Activated effector memory CD4-positive, alpha-beta T cell treated with Interleukin-2 at 50 U/mL for 16 hours (primary cell): ENCODE data around the gene CNGA3.
"Not testable (repeated sequence)": the region's sequence is repeated elsewhere in the genome, so short reads cannot be mapped to it uniquely, and the experiment has no call there.

ENCODE experiments used
- DNase-seq: peaks from one replicate; pipeline ENCODE4 v3.0.0-alpha.2; 2020

The CNGA3 gene

DNA sequence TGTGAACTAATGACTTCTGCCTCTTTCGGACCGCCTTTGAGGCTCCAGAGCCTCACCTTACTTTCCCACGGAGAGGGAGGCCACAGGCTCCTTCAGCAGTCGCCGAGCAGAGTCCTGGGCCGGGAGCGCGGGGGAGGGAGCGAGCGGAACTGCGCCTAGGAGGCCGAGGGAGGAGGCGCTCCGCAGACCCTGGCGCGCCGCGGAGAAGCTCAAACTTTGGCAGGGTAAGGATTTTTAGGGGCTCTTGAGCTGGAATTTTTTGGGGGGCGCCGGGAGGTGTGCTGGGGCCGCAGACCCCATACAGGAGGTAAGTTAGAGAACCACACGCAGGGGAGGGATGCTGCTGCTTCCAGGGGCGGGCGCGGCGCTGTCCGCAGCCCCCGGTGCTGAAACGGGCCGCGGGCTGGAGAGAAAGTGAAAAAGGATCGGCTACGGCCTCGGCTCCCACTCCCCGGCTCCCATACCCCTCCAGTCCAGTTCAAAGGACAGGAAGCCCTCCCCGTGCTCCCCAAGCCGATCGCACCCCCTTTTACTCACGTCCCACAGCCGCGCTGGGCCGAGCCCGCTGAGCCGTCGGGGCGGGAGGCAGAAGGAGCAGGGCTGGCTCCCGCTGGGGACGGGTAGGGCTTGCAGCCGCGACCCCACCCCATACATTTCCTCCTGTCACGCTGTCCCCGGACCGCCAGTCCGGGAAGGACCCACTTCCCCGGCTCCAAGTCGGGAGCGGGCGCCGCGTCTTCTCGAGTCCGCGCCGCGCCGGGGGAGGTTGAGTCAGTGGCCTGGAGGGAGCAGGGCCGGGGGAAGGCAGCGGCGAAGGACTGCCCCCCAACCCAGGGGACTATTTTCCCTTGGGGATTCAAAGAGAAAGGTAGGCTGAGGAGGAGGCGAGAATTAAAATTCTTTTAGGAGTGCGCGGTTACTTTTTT, at the start of gene CNGA3:
CNGA3 (plus strand) TSS at position 146 of the 926 bp plus-strand sequence. CDS start 23,520 bp downstream, outside the sequence.
- DNase-seq = no peak

DNA sequence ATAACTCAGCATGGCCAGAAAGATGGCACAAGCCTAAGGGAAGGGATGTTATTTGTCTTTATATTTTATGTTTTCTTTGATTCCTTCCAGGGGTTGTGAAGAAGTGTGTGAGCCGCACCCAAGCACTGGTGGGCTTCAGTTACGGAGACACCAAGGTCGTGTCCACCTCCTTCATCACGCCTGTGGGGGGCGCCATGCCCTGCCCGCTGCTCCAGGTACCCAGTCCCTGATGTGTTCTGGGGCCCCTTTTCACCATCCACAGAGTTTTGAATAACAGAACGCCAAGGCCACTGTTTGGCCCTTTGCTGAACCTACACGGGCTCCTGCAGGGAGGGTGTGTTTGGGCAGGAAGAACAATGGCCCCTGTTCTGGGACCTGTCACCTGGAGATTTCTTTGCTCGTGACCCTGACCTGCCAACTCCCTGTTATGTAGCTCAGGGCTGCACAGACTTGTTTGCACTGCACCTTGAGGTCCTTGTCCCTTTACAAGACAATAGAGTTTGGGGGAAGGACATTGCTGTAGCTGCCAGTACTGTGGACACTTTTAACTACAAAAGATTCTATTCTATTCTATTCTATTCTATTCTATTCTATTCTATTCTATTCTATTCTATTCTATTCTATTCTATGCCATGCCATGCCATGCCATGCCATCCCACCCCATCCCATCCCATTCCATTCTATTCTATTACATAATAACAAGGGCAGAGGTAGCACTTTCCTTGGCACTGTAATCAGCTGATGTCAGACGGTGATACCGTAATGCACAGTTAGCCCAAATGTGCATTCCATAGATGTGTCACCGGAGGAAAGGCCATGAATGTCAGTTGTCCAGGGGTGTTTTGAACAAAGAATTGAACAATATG, 48.2 kb upstream of the CNGA3 start:
- no peak for DNase-seq

DNA sequence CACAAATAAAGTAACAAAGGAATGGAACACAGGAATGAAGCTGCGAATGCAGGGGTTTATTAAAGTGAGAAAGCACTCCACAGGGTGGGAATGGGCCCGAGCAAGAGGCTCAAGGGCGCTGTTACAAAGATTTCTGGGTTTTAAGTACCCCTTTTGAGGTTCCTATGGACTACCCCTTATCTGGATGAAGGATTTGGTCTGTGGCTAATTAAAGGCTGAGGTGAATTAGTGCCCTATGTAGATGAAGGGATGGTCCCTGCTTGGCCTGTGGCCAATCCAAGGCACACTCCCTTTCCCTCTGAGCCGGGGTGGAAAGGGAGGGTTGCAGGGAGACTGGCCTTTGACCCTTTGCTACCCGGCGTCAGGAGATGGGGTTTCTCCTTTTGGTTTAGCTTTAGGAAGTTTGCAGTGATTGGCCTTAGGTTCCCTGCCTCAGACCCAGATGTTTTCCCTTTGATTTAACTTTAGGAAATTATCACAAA, 47.5 kb upstream of the CNGA3 start:
- DNase-seq = no peak

DNA sequence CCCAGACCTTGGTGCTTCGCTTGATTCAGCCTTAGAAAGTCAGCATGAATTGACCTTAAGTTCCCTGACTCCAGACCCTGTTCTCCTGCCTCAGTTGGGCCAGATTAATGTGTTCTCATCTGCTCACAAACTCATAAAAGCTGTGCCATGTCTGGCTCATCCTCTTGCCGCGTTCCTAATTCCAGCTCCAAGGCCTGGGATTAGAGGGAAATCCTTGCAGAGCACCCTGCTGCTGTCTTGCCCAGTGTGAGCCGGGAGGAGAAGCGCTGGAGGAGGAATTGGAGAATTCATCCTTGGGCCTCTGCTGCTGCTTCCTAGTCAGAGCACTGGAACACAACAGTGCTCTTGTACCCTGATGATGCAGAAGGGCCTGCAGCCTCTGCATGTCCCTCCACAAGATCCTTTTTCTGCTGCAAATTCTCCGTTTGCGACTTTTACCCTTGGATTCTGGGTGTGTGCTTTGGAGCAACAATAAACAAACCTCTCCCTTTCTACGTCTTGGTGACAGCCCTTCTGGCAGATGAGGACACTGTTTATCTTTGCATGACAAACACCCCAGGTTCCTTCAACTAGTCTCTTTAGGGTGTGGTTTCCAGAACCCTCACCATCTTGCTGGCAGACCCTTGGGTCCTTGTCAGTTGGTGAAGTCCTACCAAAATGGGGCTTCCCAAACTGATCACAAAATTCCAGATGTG, 46.9 kb upstream of the CNGA3 start:
- no peak for DNase-seq

DNA sequence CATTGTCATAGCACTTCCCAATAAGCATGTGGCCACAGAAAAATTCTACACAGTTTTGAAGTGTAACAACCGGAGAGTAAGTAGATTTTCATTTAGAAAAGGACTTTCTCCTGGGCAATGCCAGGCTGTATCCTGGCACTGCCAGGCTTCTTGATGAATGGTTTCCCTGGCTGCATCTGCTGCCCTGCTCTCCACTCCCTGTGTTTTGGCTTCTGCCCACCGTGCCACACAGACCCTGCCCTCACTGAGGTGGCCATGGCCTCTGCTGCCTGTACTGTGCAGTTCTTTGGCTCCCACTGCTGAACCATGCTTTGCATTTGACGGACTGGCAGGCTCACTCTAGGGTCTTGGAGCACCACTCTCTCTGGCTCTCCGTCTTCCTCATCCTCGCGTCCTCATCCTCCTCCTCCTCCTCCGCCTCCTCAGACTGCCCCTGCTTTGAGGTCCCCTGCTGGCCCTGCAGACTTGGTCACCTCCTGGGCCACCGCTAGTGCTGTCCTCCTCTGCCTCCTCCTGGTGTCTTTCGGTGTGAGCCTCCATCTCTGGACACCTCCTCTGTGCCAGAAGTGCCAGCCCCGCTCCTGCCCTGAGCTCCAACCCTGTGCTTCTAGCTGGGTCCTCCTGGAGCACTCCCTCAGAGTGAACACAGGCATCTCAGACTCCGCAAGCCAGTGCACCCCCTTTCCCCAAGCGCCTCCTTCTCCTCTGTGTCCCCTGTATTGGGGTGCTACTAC, 45.9 kb upstream of the CNGA3 start:
- no peak for DNase-seq

DNA sequence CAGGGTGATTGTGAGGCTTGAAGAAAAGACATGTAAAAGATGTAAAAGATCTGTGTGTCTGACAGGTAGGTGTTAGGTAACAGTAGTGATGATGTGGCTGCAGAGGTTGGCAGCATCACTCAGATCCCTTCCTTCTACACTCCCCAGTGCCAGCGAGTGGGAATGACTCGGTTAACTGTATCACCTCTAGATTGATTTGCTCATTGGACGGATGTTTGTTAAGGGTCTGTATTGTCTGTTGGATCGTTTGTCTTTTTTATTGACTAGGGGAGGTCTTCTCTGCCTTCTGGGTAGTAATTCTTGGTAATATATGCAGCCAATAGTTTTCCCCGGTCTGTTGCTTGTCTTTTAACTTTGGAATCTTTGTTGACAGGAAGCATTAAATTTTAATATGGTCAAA, 44.8 kb upstream of the CNGA3 start:
- DNase-seq = no peak

DNA sequence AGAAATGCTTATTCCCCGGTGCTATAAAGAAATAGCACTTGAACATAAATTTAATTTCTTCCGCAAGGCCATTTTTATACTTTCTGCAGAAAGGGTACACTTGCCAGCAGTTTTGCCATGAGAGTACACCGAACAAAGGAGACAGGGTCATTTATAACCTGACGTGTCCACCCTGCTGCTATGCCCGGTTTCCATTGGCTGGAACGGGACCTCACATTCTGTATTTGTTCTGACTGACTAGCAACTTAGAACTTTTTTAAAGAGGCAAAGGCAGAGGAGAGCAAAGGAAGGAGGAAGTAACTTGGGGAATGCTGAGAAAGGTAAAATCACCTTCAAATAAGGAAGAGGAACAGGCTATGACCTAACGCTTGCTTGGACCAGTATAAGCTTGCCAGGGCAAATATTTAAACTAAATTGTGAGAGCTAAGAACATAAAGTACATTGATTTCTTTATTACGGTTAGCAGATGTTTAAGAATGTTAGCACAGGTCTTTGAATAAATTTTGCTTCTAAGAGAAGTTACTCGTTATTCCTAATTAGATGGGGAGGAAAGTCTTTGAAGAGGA, 39.0 kb upstream of the CNGA3 start:
- not testable (repeated sequence) for DNase-seq

DNA sequence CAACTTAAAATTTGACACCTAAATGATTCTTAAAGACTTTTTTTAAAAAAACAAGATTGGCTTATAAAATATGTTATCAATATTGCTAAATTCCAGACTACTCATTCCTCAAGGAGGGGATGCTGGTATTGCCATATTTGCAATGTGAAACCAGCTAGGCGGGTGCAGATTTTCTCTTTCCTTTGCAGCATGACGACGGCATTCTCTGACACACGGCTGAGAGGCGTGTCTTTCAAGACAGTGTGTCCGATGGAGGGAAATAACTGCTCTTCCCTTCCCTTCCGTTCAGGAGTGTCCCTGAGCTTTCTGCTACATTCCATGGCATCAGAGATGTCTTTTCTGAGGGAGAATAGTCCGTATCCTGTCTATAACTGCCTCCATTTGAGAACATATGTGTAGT, 38.2 kb upstream of the CNGA3 start:
- DNase-seq = no peak

DNA sequence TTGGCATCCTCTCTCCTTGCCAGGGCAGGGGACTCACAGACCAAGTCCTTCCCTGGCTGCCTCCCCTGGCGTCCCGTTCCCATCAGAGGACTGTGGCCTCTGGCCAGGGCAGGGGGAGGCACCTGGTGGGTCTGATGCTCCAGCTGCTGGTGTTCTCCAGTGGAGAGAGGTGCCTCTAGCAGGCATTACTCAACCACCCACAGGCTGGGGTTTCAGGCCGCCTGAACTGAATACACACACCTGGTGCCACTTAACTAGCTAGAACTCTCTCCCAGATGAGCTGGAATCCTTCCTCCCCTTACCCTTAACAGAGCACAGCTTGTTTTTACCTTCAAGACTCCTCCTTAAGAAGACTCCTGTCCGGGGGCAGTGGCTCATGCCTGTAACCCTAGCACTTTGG, 37.7 kb upstream of the CNGA3 start:
- no peak for DNase-seq

DNA sequence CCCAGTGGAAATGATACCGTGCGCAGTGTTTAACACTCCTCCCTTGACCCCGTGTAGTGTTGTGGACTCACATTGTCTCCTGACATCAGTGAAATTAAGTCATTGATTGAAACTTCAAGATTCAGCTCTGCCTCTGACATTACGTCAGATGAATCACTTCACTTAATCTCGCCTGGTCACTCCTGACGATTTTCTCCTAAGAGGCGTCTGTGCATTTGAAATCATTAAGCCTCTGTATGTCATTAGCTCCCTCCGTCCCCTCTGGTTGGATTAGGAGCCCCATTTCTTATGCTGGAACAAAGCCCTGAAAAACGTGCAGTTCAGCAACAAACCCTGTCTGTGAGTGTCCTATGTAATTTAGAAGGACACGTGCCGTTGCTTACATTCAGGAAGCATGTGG, 36.7 kb upstream of the CNGA3 start:
- no peak for DNase-seq

DNA sequence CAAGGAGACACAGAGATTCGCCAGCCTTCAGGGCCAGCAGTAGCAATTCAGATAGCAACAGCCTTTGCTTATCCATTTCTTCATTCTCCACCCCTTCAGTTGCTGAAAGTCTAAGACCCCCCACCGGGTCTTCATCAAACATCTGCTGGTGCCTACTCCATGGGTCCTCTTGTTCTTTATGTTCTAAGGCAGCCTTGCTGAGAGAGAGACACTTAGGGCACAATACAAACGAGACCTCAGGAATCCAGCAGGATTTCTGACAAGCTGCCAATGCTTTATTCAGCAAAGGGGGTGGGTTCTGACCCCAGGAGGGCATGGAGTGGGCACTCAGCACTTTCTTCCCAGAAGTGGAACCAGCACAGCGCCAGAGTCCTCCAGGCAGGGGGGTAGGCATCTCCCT, 36.2 kb upstream of the CNGA3 start:
- no peak for DNase-seq

DNA sequence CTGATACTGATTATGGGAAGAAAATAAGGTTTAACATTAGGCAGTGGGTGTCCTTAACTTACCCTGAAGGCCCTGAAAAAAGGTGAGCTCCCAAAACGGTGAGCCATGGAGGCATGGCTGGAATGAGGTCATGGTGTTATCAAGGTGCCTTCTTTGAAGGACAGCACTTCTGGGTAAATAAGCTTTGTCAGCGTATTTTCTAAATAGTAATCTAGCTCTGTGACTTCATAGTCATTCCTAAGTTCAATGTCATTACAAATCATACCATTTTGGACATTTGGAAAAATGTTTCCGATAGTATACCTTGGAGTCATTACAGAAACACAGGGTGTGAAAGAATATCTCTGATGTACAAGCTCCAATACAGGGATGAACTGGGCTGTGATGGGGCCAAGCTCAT, 35.2 kb upstream of the CNGA3 start:
- DNase-seq = no peak

DNA sequence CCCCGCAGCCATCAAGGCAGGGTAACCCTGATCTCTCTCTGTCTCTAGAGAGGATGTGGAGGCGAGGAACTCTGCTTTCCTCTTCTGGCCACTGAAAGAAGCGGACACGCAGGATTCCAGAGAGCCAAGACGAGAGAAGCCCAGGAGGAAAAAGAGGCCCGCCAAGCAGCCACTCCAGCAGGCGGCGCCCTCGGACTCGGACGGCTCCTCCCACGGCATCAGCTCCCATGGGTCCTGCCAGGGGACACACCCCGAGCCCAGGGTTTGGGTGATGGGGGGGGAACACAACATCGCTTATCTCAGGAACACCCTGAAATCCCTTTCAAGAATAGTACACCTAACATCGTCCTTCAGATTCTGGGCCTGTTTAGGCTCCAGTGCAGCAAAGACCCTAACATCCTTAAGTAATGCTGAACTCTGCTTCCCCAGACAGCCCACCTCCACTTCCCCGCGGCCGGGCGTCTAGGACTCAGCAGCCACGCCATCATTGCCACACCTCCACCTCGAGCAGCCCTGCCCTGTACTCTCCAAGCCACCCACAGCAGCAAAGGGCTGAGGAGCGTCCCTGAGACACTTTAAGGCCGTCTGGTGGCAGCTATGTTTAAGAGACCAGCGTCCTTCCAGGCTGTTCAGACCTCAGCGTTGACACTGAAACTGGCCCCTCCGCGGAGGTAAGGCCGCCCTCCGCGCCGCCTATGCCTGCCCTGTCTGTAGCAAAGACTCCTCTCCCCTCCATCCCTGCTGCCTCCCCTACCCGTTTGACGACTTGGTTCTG, 34.3 kb upstream of the CNGA3 start:
- DNase-seq = no peak

DNA sequence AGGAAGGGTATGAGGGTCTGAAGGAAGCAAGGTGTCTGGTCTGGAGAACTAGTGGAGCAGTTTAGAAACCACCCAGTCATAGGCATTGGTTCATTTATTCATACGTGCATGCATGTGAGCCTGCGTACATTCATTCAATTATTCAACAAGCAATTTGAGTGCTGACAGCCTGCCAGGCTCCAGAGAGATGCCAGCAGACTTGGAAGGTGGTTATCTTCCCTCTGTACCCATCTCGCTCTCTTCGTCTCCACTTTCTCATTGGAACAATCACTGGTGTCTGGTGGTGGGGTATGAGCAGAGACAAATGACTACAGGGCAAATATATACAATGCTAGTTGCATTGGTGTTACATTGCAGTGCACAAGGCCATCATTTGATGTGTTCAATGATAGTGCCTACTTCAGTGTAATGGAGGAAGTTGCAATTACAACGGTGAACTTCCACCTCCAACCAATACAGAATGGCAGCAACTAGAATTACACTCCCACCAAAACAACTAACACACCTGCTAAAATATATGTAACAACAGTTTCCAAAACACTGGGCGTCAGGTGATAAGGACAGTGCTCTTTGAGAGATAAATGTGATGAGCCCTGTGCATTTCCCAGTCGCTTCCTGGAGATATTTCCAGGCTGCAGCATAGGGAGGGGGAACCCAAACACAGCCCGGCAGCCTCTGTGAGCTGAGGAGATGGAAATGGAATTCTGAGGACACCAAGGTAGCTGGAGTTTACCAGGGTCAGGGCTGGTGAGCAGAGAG, 32.6 kb upstream of the CNGA3 start:
- DNase-seq = no peak

DNA sequence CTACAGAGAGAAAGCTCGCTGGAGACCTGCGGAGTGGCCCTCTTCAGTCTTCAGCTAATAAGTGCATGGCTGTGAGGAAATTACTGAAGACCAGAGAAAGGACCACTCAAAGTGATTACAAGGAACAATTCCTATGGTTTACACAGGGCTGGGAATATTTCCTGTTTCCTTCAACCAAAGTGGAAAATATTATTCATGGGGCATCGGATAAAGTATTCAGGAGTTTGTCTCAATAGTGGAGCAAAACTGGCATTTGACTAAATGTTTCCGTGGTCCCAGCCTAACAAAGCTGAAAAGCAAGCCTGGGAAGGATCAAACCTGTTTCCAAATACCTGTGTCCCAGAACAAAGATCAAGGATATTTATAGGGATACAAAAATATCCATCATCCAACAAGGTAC, 32.0 kb upstream of the CNGA3 start:
- DNase-seq = no peak

DNA sequence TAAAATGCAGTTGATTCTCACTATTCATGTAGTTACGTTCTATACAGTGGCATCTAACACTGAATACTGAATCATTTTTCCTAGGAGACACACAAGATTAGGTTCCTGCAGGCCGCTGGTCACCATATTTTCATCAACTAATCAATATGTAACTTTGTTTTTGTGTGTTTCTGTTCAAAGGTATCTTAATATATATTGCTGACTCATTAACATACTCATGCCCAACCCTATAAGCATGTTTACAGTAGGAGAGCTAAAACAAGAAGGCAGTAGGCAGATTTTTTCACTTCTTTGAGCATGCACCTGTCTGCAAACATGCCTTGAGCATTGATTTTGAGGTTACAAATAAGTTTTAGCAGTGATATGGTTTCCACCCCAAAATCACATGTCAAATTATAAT, 30.3 kb upstream of the CNGA3 start:
- DNase-seq = no peak

DNA sequence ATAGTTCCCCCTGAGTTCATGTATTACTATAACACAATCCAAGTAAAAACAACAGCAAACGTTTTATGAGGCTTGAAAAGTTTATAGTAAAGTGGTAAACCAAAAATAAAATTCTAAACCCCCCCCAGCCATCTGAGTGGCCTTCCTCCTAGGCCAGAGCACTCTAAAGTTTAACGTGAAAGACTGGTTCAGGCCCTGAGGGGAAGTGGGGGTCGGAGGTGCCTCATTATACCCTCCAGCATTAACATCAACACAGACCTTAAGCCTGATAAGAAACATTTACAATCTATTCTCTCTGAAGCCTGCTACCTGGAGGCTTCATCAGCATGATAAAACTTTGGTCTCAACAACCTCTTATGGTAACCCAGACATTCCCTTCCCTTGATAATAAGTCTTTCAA, 29.0 kb upstream of the CNGA3 start:
- DNase-seq = no peak

DNA sequence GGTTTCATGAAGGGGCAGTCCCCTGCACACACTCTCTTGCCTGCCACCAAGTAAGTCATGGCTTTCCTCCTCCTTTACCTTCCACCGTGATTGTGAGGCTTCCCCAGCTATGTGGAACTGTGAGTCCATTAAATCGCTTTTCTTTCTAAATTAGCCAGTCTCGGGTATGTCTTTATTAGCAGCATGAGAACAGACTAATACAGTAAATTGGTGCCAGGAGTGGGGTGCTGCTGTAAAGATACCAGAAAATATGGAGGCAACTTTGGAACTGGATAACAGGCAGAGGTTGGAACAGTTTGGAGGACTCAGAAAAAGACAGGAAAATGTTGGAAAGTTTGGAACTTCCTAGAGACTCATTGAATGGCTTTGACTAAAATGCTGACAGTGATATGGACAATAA, 26.1 kb upstream of the CNGA3 start:
- not testable (repeated sequence) for DNase-seq

DNA sequence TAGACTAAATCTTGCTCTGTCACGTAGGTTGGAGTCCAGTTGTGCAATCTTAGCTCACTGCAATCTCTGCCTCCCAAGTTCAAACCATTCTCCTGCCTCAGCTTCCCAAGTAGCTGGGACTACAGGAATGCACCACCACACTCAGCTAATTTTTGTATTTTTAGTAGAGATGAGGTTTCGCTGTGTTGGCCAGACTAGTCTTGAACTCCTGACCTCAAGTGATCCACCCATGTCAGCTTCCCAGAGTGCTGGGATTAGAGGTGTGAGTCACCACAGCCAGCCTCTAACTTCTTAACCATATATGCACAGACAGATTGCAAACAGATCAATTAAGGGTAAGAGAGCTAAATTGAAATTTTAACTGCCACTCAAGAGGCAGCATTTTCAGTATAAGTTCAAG, 22.1 kb upstream of the CNGA3 start:
- no peak for DNase-seq

DNA sequence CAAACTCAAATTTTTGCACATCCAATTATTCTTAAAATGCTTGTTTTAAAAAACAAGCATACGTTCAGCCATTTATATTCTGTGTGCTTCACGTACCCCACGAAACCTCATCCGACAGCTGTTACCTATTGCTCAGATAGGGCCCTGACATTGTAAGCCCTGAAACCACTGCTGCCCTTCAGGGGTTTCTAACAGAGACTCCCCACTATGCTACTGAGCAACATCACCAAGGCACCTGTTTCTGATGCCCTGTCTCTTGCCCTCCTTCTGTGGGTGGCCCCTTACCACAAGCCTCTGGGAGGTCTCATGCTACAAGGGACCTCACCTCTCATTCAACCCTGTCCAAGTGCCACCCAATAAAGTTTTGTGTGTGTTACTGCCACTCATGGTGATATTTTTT, 18.5 kb upstream of the CNGA3 start:
- no peak for DNase-seq

DNA sequence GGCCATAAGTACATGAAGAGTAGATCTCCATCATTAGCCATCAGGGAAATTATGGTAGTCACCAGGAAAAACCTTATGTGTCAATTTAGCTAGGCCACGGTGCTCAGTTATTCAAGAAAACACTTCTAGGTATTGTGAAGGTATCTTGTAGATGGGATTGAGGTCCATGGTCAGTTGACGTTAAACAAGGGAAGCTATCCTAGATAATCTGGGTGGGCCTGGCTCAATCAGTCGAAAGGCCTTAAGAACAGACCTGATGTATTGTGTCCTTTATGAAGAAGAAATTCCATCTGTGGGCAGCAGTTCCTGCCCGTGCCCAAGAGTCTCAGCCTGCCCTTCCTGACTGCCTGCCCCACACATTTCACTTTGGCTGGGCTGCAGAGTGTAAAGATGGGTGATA, 16.7 kb upstream of the CNGA3 start:
- DNase-seq = no peak
